Measurements from ENCODE around the gene OMP.

DNA sequence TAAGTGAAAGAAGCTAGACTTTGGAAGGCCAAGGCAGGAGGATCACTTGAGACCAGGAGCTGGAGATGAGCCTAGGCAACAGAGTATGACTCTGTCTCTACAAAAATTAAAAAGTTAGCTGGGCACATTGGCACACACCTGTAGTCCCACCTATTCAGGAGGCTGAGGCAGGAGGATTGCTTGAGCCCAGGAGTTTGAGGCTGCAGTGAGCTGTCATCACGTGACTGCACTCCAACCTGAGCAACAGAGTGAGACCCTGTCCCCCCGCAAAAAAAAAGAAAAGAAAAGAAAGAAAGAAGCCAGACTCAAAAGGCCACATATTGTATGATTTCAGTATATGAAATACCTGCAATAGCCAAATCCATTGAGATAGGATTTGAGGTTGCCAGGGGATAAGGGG, 43.7 kb upstream of the OMP start:
- no peak for TF ChIP-seq EZH2 (IDR thresholded peaks at IDR 0.05; ENCODE audit: low read depth)
- TF ChIP-seq, protein P1, sequence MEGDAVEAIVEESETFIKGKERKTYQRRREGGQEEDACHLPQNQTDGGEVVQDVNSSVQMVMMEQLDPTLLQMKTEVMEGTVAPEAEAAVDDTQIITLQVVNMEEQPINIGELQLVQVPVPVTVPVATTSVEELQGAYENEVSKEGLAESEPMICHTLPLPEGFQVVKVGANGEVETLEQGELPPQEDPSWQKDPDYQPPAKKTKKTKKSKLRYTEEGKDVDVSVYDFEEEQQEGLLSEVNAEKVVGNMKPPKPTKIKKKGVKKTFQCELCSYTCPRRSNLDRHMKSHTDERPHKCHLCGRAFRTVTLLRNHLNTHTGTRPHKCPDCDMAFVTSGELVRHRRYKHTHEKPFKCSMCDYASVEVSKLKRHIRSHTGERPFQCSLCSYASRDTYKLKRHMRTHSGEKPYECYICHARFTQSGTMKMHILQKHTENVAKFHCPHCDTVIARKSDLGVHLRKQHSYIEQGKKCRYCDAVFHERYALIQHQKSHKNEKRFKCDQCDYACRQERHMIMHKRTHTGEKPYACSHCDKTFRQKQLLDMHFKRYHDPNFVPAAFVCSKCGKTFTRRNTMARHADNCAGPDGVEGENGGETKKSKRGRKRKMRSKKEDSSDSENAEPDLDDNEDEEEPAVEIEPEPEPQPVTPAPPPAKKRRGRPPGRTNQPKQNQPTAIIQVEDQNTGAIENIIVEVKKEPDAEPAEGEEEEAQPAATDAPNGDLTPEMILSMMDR (conservative IDR thresholded peaks at IDR 0.05): no peak

Data from PC-9 (cell line).